GOT3 (cell line): Measurements from ENCODE around the gene CDKAL1.

Experiments used
- DNase-seq: peaks from one replicate; lab custom pipeline; 2025; ENCODE audit warnings: mixed read lengths; lab: John Stamatoyannopoulos, UW

The CDKAL1 gene

GRCh38 chr6:20877008-20877937 lies 343.0 kb downstream of the CDKAL1 start:
- no peak for DNase-seq

- no peak for DNase-seq
Measured at GRCh38 chr6:20879121-20879520, 344.9 kb downstream of the CDKAL1 start.

GRCh38 chr6:20879526-20879925 lies 345.3 kb downstream of the CDKAL1 start:
- no peak for DNase-seq

DNA sequence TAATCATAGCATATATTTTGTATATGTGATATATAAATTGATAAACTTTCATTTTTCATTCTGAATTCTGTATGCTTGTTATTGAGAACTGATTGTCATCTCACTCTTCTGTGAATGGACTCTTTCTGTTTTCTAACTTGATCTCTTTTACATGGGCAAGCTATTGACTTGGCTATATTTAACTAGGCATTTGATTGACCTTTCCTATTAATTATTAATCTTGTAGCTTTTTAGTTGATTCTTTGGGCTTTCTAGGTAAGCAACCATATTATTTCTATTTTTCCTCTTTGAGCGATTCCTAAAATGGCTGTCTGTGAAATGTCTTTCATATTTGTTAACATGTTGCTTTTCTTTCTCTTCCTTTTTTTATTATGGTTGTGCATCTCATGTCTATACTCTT lies 347.1 kb downstream of the CDKAL1 start:
- no peak for DNase-seq

- DNase-seq, result no peak
Measured at GRCh38 chr6:20882014-20882413, 347.8 kb downstream of the CDKAL1 start.

DNA sequence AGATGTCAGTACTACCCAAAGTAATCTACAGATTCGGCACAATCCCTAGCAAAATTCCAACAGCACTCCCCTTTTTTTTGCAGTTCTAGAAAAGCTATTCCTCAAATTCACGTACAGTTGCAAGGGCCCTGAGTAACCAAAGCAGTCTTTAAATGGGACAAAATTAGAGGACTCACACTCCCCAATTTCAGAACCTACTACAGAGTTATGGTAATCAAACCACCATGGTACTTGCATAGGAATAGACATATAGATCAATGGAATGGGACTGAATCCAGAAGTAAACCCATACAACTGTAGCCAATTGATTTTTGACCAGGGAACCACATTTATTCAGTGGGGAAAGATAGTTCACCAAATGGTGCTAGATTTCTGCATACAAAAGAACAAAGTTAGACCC lies 350.8 kb downstream of the CDKAL1 start:
- no peak for DNase-seq

- no peak for DNase-seq
Measured at GRCh38 chr6:20891161-20891560, 356.9 kb downstream of the CDKAL1 start.

- DNase-seq, result no peak
Measured at GRCh38 chr6:20892365-20892764, 358.1 kb downstream of the CDKAL1 start.

DNA sequence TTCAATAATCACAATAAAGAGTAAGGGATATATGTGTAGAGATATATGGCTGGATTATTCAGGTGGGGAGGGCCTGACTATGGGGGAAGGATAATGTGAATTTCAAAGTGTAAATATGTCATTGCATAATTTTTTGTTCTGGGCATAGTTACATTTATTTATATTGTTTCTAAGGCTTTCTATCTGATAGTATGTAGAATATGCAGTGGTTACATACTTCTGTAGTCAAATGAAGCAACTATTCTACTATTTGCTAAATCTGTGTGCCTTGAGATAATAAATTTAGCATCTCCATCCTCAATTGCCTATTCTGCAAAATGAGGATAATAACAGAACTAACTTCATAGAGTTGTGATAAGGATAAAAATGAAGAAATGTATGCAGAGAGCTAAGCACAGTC lies 359.2 kb downstream of the CDKAL1 start:
- DNase-seq, result no peak

GRCh38 chr6:20900389-20901160 lies 366.3 kb downstream of the CDKAL1 start:
- DNase-seq, result no peak

DNA sequence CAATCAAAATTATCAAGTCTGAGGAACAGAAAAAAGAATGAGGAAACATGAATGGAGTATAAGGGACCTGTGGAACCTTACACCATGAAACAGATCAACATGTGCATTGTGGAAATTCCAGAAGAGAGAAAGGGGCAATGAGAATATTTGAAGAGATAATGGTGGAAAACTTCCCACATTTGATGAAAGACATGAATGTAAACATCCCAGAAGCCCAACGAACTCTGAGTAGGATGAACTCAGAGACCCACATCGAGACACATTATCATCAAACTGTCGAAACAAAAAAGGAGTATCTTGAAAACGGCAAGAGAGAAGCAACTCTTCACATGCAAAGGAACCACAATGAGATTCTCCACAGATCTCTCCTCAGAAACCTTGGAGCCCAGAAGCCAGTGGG lies 371.1 kb downstream of the CDKAL1 start:
- no peak for DNase-seq

DNA sequence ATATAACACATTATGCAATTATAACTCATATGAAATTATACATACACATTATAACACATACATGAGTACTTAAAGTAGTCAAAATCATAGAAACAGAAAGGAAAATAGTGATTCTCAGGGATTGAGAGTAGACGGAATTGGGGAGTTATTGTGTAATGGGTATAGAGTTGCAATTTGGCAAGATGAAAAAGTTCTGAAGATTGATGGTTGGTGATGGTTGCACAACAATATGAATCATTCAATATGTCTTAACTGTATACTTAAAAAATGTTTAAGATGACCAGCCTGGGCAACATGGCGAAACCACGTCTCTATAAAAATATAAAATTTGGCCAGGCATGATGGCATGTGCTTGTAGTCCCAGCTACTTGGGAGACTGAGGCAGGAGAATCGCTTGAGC lies 372.7 kb downstream of the CDKAL1 start:
- DNase-seq, result no peak

- DNase-seq, result no peak
Measured at GRCh38 chr6:20907486-20908071, 373.3 kb downstream of the CDKAL1 start.

GRCh38 chr6:20909621-20910020 lies 375.4 kb downstream of the CDKAL1 start:
- DNase-seq, result no peak

GRCh38 chr6:20911712-20912111 lies 377.5 kb downstream of the CDKAL1 start:
- DNase-seq, result no peak

- DNase-seq, result no peak
Measured at GRCh38 chr6:20915156-20915555, 380.9 kb downstream of the CDKAL1 start.

- no peak for DNase-seq
Measured at GRCh38 chr6:20915626-20916025, 381.4 kb downstream of the CDKAL1 start.

GRCh38 chr6:20916086-20916485 lies 381.8 kb downstream of the CDKAL1 start:
- no peak for DNase-seq

DNA sequence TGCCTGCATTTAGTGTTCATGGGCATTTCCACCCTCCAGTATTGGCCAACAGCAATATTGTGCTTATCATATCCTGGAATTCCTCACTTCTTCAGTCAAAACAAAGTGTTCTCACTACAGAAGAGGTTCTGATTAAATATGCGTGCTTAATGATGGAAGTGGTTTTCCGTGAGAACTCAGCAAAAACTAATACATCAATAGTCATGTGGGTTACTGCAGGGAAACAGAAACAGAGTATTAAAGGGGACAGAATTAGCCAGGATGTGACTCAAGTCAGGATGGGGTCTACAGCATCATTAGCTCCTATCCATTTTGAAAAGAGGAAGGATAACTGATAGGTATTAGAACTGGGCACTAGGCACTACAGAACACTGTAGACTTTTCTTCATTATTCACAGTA lies 384.6 kb downstream of the CDKAL1 start:
- no peak for DNase-seq

- no peak for DNase-seq
Measured at GRCh38 chr6:20919677-20920385, 385.6 kb downstream of the CDKAL1 start.

GRCh38 chr6:20921578-20921977 lies 387.3 kb downstream of the CDKAL1 start:
- no peak for DNase-seq

GRCh38 chr6:20922743-20923142 lies 388.5 kb downstream of the CDKAL1 start:
- DNase-seq, result no peak
